GM18502 (cell line): Measurements from ENCODE around the gene NID2.
A peak's percentile ranks its signal among the peaks of the same experiment; 100 is the strongest.

Experiments
- ATAC-seq: cut with Tn5 transposase; IDR thresholded peaks from one replicate; pipeline ENCODE4 v1.9.1; 2021; ENCODE audit warnings: mild to moderate bottlenecking; ENCODE audit not compliant: unreplicated experiment, poor library complexity

The NID2 gene

DNA sequence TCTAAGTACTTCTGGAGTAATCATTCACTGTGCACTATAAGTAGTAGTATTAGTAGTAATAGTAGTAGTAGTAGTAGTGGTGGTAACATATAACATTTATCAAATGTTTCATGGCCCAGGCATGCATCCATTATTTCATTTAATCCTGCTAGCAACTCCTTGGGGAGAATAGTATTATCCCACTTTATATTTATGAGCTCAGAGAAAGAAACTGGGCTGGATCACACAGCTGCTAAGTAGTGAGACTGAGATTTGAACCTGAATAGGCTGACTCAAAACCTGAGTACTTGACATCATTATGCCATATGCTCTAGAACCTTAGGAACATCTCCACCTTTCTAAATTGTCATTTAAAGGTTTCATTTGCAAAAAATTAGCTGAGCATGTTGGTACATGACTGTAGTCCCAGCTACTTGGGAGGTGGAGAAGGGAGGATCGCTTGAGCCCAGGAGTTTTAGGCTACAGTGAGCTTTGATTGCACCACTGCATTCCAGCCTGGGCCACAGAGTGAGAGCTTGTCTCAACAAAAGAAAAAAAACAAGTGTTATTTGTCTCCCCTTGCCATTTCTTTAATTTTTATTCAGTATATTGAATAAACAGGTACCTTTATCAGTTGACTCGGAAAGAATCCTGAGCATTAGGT, 11.4 kb upstream of the NID2 start:
- no peak for ATAC-seq

DNA sequence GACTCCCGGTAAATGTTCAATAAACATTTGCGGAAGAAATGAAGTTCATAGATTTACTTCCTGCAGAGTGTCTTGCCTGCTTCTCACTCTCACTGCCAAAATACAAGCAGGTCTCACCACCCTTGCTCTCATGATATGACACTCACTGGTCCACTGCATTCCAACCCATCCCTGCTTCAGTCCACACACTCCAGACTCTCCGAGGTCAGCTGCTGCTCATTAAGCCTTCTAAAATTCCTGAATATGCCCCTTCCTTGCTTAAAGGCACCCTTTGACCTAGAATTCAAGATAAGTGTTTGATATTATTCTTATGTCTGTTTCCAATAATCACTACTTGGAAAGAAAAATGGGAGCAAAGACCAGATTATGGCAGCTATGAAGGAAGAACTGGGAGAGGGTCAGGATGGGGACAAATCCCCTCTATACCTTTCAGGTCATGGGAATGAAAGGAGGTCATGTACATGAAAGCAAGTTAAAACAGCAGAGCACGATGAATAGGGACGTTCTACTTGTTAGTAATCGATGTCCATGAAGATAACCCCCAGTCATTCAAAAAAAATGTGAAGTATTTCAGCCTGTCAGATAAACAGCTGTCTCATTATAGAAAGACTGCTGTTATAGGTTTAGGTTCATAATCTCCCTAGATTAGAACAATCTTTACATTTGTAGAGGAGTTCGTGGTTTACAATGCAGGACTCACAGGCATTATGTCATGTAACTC, 10.5 kb upstream of the NID2 start:
- no peak for ATAC-seq

DNA sequence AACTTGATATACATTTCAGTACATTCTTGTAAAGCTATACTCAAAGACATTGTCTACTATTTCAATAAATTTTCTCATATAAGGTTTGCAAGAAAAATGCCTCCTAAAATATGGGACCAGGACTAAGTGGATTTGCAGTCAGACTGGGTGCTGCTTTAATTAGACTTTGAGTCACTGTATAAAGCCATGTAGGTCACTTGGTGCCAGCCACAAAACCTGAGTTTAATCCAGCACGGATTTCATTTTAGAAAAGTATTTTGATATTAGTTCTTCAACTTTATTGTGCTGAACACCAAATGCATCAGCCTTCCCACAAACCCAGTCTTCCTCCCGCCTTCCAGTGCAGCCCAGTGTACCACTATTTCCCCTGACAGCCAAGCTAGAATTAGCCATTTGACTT, 9.9 kb upstream of the NID2 start:
- ATAC-seq: no peak

DNA sequence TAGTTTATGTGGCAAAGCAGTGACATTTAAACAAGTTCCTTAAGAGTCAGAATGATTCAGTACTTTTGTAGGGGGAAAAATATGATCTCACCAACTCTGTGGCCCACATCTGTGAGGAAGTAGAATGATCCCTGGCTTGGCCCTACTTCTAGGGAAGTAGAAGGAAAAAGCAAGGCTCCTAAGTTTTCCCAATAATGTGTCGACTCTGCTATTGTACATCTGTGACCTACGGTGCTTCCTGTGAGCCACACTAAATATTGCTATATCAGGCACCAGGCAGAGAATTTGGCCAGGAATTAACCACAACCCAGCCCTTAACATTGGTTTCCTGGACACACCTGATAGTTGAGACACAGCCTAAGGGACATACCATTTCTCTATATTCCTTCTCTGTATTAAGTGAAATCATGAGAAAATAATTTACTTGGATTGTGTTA, 9.3 kb upstream of the NID2 start:
- no peak for ATAC-seq

DNA sequence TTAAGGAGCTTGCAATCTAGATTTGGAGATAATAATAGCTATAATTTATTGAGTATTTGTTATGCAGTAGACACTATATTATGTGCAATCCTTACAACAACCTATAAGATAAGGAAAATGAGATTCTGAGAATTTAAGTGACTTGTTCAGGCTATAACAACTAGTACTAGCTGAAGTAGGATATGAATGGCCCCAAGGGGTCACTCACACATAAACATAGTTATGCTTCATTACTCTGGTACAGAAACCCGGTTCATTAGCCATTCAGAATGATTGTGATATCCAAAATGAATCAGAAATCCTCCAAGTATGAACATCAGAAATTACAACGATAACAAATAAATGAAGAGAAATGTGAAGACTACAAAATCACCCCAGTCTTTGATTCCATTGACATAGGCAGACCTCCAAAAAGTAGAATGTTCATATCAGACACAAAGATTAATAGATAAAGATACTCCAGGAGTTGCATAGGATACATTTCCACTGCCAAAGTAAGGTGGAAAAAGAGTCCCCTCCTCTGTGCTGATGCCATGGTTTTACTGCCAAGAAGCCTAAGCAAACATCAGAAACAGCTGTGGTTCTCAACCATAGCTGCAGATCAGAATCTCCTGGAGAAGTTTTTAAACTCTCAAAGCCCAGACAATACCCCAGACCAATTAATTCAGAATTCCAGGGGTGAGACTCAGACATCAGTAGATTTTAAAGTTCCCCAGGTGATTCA, 8.6 kb upstream of the NID2 start:
- no peak for ATAC-seq

DNA sequence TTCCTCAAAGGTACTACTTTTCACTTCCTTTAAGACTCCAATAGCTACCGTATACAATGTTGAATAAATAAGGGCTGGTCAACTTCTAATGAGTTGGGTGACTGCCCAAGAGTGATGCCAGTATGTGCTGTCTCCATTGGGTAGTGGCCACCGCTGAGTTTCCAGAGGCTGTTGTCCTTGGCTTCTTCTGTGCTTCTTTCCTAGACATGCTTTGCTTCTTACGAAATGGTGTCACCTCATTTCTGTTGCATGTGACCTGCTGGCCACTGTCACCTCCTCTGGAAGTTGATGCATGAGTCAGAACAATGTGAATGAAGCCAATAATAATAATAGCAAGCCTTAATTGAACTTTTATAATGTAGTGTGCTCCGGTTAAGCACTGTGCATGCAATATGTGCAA, 7.5 kb upstream of the NID2 start:
- no peak for ATAC-seq

DNA sequence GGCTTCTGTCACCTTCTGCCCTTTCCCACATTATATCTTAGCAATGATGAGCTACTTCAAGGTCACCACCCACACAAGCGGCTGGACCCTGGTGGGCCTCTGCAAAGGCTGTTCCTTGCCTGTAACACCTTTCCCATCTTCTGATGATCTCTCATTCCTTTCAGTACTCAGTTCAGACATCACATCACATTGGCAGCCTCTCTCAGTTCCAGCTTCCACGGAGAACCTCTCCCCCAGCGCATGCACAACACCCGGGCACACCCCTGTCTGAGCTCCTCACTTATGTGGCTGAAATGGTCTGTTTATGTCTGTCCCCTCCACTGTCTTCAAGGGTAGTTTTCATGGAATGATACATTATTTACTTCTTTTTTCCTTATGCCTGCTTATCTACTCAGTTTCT, 6.5 kb upstream of the NID2 start:
- no peak for ATAC-seq

DNA sequence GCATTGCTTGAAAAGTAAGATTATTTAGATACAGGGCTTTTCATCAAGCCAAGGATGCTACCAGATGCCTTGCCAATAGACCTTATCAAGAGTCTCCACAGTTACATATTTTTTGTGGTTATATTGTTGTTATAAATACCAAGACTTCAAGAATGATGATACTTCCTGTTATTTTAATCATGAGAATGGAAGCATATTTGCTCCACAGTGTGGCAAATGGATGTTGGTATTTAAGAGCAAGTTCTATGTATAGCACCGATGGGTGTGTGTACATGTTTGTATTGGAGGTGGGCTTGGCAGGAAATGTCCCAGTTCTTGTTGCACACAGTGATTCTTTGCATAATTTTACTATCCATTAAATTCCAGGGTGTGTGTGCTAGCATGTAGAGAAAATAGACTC, 4.4 kb upstream of the NID2 start:
- ATAC-seq: no peak

DNA sequence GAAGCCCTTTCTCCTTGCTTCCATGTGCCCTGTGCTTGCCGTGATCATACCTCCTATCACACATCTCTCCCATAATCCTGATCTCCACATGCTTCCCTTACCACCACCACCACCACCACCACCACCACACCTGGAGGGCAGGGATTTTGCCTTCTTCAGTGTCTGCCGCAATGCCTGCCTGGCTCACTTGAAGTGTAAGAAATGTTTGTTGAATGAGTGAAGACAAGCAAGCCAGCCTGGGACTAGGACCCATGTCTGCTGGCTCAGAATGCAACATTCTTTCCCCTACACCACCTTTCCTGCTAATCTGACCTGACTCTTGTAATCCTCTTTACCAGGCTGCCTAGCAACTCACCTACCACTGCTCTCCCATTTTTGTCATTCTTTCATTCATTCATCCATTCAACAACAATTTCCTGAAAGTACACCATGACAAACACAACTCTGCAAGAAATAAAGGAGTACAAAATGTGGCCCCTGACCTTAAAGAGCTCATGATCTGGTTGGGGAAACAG, 3.5 kb upstream of the NID2 start:
- ATAC-seq: no peak

DNA sequence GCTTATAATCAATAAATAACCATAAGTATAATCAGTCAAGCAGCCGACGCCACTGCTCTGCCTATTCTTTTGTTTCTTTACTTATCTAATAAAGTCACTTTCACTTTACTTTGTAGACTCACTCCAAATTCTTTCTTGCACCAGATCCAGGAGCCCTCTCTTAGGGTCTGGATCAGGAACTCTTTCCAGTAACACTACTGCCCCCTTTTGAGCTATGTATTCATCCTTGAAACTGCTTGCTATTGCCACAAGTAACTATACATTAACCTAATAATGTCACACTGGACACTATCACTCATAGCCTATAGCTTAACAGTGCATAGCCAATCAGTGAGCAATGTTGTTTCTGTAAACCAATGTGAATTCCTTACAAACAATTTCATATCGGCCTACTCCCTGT, 2.8 kb upstream of the NID2 start:
- no peak for ATAC-seq

DNA sequence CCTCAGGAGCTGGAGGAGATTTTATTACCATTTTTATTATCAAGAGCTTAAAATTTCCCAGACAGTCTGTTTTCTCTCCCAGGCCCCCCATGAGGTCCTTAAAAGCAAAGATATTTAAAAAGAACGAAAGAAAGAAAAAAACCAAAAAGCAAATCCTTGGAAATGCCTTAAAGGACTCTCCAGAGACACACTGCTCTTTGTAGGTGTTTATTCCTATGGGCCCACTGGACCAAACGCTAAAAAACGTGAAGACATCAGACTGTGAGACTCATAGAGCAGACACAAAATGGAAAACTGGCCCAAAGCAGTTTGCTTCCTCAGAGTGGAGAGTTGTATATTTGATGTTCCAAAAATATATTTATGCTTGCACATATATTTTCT, 1.2 kb upstream of the NID2 start:
- no peak for ATAC-seq

DNA sequence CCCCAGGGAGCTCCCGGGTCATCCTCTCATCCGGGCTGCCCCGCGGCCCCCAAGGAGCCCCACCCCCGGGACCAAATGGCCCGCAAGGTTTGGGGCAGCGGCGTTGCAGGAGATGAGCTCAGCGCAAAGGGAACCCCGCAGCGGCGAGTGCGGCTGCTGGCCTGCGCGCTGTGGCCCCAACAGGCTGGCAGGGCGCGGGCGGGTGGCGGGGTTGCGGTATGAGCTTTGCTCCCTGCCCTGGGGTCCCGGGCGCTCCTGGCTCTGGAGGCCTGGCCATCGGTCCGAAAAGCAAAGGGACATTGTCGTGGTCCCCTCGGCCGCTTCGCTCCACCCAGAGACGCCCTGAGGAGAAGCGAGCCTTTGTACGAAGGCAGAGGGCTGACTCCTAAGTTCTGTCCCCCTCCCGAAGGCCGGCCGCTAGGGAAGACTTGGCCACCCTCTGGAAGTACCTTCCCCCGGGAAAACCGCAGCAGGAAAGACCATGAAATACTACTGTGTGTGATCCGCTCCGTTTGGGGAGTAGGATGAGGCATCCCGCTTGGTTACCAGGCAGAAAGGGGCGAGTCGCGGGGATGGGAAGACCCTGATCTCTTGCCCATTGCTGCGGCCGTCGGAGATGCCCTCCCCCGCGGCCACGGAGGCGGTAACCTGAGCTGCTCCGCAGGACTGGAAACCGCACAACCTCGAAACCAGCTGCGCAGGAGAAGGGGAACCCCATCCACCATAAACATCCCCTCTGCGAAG, 620 bp upstream of the NID2 start:
- peak; percentile 20 for ATAC-seq

DNA sequence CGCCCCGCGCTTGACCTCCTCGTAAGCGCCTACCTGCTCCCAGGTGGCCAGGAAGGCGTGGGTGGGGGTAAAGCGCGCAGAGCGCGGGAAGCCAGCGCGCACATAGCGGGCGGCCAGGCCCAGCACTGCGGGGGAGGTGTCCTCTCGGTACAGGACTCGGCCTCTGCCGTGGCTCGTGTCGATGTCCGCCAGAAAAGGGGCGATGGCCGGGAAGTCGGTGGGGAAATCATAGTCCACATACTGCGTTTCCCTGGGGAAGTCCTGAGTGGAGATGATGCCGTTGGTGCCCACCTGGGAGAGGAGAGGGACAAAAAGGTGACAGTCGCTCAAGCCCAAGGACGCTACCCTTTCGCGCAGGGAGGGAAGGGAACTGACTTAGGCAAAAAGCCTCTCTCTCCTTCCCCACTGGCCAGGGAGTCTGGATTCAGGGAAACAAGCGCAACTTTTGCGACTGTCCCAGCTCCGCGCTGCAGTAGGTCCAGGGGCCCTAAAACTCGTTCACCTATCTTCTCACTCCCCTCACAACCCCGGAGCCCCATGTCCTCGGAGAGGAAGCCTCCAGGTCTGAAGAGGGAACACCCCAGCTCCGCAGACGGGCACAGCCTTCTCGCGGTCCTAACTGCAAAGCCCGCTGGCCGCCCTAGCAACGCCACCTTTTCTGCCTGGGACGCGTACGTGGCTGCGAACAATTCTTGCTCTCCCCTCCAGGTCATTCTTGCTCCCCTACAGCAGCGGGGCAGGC, 815 bp downstream of the NID2 start:
- ATAC-seq: no peak

DNA sequence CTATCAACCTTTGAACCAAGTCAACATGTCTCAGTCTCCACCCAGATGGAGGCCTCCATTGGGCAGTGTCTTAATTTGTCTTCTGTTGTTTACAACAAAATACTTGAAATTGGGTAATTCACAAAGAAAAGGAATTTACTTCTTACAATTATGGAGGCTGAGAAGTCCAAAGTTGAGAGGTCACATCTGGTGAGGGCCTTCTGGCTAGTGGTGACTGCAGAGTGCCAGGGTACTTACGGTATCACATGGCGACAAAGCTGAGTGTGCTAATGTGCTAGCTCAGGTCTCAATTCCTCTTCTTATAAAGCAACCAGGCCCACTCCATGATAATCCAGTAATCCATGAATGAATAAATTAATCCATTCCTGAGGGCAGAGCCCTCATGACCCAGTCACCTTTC, 4.7 kb downstream of the NID2 start:
- ATAC-seq: no peak

DNA sequence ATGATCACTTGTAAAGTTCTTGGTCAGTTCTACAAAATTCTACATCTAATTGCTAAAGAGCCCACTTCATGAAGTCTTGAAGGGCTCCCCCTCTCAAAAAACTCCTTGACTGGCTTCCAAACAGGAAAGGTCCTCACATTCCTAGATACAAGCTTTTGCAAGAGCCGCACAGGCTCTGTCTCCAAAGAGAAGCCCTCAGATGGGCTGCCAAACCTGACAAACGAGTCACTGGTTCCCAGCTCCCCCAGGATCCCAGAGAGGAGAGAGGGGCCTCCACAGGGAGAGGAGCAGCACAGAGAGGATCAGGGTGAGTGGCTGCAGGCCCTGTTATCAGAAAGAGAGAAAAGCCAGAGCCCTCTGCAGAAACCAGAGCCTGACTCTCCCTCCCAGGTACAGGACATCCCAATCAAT, 5.8 kb downstream of the NID2 start:
- no peak for ATAC-seq

DNA sequence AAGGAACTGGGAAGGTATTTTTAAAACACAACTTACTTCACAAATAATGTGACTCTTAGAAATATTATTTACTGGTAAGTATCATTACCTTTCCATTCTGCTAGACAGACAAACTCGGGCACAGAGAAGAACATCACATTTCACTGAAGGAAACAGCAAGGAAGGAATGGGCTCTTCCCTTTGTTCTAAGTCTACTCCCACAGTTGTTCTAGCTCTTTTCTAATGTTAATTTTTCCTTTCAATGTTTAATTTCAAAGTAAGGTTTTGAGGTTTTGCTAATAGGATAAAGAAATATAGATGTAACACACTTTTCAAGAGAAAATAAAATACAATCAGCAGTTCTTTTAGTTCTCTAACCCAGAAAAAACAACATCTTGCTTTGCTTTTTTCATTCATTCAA, 7.0 kb downstream of the NID2 start:
- no peak for ATAC-seq

DNA sequence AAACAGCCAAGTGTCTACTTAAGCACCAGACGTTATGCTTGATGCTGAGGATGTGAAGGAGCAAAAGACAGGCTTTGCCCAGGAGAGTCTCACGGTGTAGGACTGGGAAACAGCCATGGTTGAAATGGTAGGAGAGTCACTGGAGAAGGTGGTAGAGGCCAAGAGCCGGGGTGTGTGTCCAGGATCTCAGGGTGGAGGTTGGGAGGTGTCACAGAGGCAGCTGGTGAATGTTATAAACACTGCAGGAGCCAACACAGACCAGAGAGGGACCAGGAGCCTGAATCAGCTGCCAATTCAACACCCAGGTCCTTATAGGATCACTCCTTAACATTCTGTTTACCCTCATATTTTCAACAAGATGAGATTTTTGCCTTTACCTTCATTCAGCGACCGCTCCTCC, 7.5 kb downstream of the NID2 start:
- no peak for ATAC-seq

DNA sequence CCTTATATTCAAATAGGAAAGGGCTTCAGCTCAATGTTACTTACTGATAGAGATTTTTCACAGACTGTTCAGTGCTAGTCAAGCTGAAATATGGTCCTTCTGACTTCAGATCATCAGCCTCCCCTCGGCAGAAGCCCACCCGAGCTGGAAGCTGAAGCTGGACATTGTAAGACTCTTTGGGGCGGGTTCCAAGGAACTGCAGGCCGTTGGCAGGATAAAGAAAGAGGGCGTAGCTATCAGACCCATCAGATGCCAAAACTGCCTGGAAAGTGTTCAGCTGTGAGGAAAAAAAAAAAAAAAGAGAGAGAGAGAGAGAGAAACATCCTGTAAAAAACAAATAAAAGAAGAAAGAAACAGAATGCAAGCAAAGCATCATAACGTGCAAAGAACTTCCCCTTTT, 8.8 kb downstream of the NID2 start:
- ATAC-seq: no peak

DNA sequence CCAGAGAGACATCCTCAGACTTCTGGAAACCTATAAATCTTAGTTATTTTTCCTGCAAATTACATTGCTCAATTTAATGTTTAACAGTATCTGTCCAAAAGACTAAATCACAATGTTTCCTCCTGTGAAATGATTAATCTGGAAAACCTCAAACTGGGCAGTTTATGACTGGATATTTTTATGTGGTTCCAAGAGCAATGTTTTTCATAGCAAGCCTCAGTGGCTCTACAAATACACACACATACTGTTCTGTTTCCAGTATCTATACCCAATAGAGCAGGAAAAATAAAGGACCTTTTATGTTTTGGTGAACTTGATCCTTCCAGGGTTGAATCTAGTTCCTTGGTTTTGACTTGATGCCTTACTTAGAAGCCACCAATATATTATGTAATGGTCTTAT, 9.2 kb downstream of the NID2 start:
- ATAC-seq: no peak

DNA sequence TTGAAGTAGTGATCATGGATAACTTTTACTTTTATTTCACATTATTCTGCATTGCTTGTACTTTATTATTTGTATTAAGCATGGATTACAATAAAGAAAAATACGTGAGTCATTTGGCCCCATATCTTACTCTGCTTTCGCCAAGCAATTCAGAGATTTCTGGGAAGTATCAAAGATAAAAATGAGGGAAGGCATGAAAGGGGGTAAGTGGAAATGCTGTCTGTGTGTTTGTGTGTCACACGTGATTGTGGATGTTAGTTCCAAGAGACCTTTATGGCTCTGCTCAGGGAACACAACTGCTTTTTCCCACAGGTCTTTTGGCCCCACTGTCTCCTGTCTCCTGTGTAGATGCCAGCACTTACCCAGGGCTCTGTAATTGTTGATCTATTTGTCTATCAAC, 10.5 kb downstream of the NID2 start:
- ATAC-seq: no peak
